PC-9 (cell line): ENCODE data around the gene PPARA.

Source experiments
- EZH2 ChIP-seq: fragments of 200-600 bp; sonication (generic); IDR thresholded peaks from 2 replicates; pipeline ENCODE4 v1.8.0; 2017; ENCODE audit warnings: antibody characterized with exemption, low read depth
- TF ChIP-seq, protein P1 (sequence below): fragments of 200-600 bp; sonication (generic); conservative IDR thresholded peaks from 2 replicates; pipeline ENCODE4 v1.6.1; 2017; ENCODE audit warnings: mixed run types, antibody characterized with exemption, mild to moderate bottlenecking, moderate library complexity

DNA sequence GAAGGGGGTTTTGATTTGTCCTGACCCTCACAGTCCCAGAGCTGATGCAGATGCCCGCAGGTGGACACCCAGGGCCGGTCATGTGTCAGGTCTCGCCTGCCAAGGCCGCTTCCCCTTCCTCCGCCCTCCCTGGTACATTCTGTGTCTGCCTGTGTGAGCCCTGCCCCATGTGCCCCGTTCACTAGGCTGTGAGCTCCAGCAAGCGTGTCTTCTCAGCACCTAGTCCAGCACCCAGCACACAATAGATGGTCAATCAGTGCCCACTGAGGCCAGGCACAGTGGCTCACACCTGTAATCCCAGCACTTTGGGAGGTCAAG lies 29.9 kb upstream of the PPARA start:
- TF ChIP-seq, protein P1, sequence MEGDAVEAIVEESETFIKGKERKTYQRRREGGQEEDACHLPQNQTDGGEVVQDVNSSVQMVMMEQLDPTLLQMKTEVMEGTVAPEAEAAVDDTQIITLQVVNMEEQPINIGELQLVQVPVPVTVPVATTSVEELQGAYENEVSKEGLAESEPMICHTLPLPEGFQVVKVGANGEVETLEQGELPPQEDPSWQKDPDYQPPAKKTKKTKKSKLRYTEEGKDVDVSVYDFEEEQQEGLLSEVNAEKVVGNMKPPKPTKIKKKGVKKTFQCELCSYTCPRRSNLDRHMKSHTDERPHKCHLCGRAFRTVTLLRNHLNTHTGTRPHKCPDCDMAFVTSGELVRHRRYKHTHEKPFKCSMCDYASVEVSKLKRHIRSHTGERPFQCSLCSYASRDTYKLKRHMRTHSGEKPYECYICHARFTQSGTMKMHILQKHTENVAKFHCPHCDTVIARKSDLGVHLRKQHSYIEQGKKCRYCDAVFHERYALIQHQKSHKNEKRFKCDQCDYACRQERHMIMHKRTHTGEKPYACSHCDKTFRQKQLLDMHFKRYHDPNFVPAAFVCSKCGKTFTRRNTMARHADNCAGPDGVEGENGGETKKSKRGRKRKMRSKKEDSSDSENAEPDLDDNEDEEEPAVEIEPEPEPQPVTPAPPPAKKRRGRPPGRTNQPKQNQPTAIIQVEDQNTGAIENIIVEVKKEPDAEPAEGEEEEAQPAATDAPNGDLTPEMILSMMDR: no peak
- TF ChIP-seq EZH2: no peak
